HG03108 (cell line): ENCODE measurements around the gene GPN1.
"Not testable (repeated sequence)": the region's sequence is repeated elsewhere in the genome, so short reads cannot be mapped to it uniquely, and the experiment has no call there.

Experiments used
- ATAC-seq: cut with Tn5 transposase; IDR thresholded peaks from one replicate; pipeline ENCODE4 v1.9.1; 2021; ENCODE audit warnings: moderate library complexity; ENCODE audit not compliant: unreplicated experiment

Gene GPN1

GRCh38 chr2:27628767-27629709, at the start of gene GPN1, which contains the start of gene CCDC121:
Gene GPN1, plus strand, starts transcription at chr2:27629050. Its CDS starts 9 bp downstream, at chr2:27629059.
Gene CCDC121, minus strand, starts transcription at chr2:27629012. Its CDS starts 1,213 bp downstream, at chr2:27627799.
- peak; percentile 97 for ATAC-seq

DNA sequence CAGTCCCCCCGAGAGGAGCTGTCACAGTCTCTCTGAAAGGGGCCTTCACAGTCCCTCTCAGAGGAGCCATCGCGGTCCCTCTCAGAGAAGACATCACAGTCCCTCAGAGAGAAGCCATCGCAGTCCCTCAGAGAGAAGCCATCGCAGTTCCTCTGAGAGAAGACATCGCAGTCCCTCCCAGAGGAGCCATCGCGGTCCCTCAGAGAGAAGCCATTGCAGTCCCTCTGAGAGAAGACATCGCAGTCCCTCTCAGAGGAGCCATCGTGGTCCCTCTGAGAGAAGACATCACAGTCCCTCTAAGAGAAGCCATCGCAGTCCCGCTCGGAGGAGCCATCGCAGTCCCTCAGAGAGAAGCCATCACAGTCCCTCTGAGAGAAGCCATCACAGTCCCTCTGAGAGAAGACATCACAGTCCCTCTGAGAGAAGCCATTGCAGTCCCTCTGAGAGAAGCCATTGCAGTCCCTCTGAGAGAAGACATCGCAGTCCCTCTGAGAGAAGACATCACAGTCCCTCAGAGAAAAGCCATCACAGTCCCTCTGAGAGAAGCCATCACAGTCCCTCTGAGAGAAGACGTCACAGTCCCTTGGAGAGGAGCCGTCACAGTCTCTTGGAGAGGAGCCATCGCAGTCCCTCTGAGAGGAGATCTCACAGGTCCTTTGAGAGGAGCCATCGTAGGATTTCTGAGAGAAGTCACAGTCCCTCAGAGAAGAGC, 47.3 kb upstream of the GPN1 start:
- no peak for ATAC-seq

DNA sequence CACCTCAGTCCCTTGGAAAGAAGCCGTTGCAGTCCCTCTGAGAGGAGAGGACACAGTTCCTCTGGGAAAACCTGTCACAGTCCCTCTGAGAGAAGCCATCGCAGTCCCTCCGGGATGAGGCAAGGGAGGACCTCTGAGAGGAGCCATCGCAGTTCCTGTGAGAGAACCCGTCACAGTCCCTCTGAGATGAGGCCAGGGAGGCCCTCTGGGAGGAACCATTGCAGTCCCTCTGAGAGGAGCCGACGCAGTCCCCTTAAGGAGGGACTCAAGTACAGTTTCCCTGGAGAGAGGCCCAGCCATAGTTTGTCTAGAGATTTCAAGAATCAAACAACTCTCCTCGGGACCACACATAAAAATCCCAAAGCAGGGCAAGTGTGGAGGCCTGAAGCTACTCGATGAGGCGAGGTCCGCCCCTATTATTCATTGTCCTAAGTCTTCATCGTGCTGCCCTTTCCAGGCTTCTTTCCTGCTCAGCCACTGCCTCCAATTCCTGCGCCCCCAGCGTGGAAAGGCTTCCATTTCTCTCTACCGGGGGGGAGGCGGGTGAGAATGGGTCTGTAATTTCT, 46.6 kb upstream of the GPN1 start:
- ATAC-seq = no peak

DNA sequence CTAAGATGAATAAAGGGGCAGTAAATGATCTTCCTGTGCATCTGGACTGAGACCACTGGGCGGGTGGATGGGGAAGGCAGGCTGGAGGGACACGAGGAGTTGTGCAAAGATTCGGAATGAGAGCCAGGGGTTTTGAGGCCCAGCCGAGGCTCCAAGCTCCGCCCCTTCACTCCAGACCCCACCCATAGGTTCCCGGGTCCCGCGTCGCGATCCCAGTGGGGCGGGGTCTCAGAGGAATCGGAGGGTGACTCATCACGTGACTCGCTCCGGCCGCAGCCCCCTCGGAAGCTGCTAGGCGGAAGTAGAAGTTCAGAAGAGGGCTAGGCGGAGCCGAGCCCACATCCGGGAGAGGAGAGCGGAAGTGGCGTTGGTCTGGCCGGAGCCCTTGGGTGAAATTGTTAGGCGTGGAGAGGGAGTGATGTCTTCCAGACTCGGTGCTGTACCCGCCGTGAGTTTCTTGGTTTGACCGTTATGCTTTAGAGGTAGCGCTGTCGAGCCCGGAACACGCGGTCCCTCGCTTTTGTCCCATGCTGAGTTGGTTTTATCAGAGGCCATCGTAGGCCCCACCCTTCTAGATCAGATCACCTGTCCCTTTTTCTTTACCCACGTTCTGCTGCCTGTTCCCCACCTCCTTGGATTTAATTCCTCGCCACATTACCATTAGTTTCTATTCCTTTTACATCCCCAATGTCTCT, 46.0 kb upstream of the GPN1 start, which contains the start of gene ZNF512:
Gene ZNF512 (plus strand): TSS at position 348 of the 695 bp plus-strand sequence. CDS start 71 bp downstream, at position 419.
- ATAC-seq = peak; percentile 90

- no peak for ATAC-seq
These were observed 45.4 kb upstream of the GPN1 start for GRCh38 chr2:27583390-27583915.

DNA sequence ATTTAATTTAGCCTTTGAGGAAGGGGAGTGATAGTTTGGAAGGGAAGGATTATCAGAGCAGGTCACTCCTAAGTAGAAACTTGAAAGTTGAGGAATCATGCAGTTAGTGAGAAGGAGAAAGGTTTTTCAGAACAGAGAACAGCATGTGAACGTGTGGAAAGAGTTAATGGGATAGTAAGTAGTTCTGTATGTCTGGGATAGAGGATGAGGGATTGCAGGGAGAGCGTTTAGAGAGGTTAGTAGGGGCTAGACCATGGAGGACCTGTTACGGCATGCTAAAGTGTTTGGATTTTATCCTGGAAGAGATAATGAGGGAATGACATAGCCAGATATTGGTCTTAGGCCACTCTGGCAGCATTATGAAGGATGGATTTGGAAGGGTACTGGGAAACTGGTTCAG, 44.3 kb upstream of the GPN1 start:
- no peak for ATAC-seq

GRCh38 chr2:27587025-27587424, 41.8 kb upstream of the GPN1 start:
- ATAC-seq = no peak

DNA sequence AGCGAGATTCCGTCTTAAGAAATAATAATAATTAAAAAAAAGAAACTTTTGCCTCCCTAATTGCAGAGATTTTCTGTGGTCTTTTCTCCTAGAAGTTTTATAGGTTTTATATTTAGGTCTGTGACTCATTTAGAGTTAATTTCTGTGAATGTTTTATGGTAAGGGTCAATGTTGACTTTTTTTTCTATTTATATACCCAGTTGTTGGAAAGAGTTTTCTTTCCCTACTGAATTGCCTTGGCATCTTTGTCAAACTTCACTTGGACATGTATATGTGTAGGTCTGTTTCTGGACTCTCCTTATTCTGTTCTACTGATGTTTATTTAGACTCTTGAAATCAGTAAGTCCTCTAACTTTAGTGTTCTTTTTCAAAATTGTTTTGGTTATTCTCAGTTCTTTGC, 40.5 kb upstream of the GPN1 start:
- no peak for ATAC-seq

DNA sequence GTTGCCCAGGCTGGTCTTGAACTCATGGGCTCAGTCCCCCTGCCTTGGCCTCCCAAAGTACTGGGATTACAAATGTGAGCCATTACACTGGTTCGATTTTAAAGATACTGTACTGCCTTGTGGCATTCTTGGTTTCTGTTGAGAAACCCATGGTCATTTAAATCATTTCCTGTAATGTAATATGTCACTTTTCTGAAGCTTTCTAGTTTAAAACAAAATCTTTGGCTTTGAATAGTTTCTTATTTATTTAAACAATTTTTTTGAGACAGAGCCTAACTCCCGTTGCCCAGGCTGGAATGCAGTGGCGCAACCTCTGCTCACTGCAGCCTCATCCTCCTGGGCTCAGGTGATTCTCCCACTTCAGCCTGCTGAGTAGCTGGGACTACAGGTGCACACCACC, 37.1 kb upstream of the GPN1 start:
- ATAC-seq = no peak

DNA sequence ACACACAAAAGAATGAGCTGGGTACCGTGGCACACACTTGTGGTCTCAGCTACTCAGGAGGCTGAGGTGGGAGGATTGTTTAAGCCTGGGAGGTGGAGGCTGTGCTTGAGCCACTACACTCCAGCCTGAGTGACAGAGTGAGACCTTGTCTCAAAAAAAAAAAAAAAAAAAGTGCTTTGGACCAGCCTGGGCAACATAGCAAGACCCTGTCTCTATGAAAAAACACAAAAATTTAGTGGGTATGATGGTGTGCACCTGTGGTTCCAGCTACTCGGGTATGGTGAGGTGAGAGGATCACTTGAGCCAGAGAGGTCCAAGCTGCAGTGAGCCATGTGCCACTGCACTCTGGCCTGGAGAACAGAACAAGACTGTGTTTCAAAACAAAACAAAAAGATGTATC, 35.6 kb upstream of the GPN1 start:
- no peak for ATAC-seq

DNA sequence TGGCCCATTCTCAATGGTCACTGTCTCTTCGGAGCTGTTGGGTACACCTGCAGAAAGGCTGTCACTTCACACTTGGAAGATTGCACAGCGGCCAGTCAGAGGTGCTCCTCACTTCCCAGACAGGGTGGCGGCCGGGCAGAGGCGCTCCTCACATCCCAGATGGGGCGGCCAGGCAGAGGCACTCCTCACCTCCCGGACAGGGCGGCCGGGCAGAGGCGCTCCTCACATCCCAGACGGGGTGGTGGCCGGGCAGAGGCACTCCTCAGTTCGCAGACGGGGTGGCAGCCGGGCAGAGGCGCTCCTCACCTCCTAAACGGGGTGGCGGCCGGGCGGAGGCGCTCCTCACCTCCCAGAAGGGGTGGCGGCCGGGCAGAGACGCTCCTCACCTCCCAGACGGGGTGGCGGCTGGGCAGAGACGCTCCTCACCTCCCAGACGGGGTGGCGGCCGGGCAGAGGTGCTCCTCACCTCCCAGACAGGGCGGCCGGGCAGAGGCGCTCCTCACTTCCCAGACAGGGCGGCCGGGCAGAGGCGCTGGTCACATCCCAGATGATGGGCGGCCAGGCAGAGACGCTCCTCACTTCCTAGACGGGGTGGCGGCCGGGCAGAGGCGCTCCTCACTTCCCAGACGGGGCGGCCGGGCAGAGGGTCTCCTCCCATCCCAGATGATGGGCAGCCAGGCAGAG, 34.7 kb upstream of the GPN1 start:
- ATAC-seq = not testable (repeated sequence)

- not testable (repeated sequence) for ATAC-seq
These were observed 33.4 kb upstream of the GPN1 start for GRCh38 chr2:27595412-27595811.

GRCh38 chr2:27596627-27597026, 32.2 kb upstream of the GPN1 start:
- ATAC-seq = no peak

DNA sequence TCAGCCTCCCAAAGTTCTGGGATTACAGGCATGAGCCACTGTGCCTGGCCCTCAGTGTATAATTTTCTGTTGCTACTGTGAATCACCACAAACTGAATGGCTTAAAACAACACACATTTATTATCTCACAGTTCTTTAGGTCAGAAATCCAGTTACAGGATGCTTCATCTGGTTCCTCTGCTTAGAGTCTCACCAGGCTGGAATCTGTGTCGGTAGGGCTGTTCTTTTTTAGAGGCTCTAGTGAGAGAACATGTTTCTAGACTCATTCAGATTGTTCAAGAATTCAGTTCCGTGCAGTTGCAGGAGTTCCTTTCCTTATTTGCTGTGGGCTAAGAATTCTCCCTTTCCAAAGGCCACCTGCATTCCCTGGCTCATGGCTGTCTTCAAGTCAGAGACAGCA, 22.2 kb upstream of the GPN1 start:
- ATAC-seq = no peak

GRCh38 chr2:27613985-27614384, 14.9 kb upstream of the GPN1 start:
- no peak for ATAC-seq

DNA sequence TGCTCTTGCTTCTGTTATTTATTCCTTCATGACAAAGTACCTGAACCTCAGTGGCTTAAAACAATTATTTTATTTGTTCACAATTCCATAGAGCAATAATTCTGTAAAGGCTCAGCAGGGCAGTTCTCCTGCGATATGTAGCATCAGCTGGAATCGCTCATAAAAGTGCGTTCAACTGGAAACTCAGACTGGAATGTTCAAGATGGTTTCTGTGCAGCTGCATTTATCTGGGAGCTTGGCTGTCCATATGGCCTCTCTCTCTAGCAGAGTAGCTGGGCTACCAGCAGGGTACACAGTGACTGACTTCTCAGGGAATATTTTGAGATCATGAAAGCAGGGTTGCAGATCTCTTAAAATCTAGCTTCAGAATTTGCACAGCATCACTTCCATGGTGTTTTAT, 13.5 kb upstream of the GPN1 start:
- ATAC-seq = no peak

DNA sequence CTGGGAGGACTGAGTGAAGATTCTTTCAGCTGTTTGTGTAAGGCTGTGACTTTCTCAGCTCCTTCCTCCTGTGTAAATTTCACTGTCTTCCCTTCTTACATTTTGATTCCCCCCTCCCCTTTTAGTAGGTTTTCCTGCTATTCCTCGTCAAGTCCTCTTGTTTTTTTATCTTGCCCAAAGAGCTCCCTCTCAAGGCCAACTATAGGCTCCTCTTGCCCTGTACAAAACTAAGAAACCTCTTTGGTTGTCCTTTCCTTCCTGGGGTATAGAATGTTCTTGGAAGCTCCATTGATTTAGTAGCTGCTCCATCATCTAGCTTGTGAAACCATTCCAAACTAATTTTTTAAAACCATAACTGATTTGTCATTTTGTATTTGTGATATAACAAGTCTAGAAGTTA, 7.3 kb upstream of the GPN1 start:
- no peak for ATAC-seq

DNA sequence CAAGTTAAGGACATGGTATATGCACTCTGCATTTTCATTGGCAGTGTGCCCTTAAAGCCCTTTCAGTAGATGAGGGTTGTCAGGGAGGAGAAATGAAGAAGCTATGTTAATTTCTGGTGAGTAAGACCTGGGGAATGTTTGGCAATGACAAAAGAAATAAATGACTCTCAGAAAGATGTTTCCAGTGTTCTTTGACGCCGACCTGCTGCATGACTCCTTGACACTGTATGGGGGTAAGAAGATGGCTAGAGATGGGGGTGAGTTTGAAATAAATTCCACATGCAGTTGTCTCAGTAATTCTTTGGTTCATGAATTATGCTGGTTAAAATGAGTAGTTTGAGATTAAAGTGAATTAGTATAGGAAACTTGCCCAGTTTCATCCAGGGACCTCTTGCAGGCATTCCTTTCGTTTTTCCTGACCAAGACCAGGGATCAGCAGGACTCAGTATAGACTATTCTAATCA, 5.9 kb upstream of the GPN1 start:
- ATAC-seq = no peak

DNA sequence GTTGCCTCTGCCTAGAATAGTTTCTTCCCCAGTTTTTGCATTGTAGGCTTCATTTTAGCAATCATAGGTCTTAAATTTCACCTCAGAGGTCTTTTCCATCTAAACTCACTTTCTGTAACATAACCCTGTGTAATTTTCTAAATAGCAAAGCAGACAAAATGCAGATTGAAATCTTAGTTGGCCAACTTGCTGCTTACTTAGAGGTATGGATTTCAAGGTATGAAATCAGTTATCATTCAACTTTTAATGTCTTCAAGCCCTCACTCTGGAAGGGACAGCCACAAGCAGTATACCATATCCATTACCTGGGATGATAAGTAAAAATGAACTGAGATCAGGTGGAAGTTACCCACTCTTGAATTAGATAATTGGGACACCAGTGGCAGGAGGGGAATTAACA, 3.9 kb upstream of the GPN1 start:
- ATAC-seq = no peak

- ATAC-seq = not testable (repeated sequence)
These were observed 2.5 kb upstream of the GPN1 start for GRCh38 chr2:27626323-27626722.
